Umbilical cord (tissue), 2 donors: ENCODE measurements around the gene CFC1. TPM values are rescaled to one million over a fixed set of nuclear protein-coding genes. Genes with fewer than 3 reads are reported as not detected.
A peak's percentile ranks its signal among the peaks of the same experiment; 100 is the strongest.
"Not testable (repeated sequence)": the region's sequence is repeated elsewhere in the genome, so short reads cannot be mapped to it uniquely, and the experiment has no call there.

Experiments used
- DNase-seq: peaks from one replicate; pipeline ENCODE4 v3.0.0-alpha.2; 2015; ENCODE audit warnings: low spot score
- total RNA-seq: library from RNA; depleted of rRNA; stranded (reverse); fragments of >200 nt; gene quantifications from one replicate; pipeline ENCODE4 v1.2.3, GENCODE V29; 2014; ENCODE audit warnings: low replicate concordance; ENCODE audit not compliant: insufficient read depth

CFC1 gene
- total RNA-seq, 1 donor from 2014 or later = not detected

- DNase-seq = not testable (repeated sequence)
These were observed 15.8 kb downstream of the CFC1 start for GRCh38 chr2:130583582-130583981.

- not testable (repeated sequence) for DNase-seq
These were observed 16.4 kb downstream of the CFC1 start for GRCh38 chr2:130582970-130583369.

GRCh38 chr2:130581491-130581890 lies 17.9 kb downstream of the CFC1 start:
- DNase-seq = peak; percentile 0

- not testable (repeated sequence) for DNase-seq
These were observed 20.3 kb downstream of the CFC1 start for GRCh38 chr2:130579121-130579520.

GRCh38 chr2:130577559-130577958 lies 21.8 kb downstream of the CFC1 start:
- DNase-seq = not testable (repeated sequence)

- DNase-seq = not testable (repeated sequence)
These were observed 23.1 kb downstream of the CFC1 start for GRCh38 chr2:130576209-130576784.

- not testable (repeated sequence) for DNase-seq
These were observed 25.1 kb downstream of the CFC1 start for GRCh38 chr2:130574230-130574629.

GRCh38 chr2:130571929-130572328 lies 27.4 kb downstream of the CFC1 start:
- DNase-seq = not testable (repeated sequence)

- not testable (repeated sequence) for DNase-seq
These were observed 33.2 kb downstream of the CFC1 start for GRCh38 chr2:130566165-130566564.

GRCh38 chr2:130556441-130556840 lies 42.9 kb downstream of the CFC1 start:
- not testable (repeated sequence) for DNase-seq

GRCh38 chr2:130554178-130554577 lies 45.2 kb downstream of the CFC1 start:
- DNase-seq = not testable (repeated sequence)

- not testable (repeated sequence) for DNase-seq
These were observed 49.9 kb downstream of the CFC1 start for GRCh38 chr2:130549475-130549874.

- DNase-seq = not testable (repeated sequence)
These were observed 51.0 kb downstream of the CFC1 start for GRCh38 chr2:130548418-130548817.

GRCh38 chr2:130544978-130545377 lies 54.4 kb downstream of the CFC1 start:
- not testable (repeated sequence) for DNase-seq

- DNase-seq = not testable (repeated sequence)
These were observed 55.4 kb downstream of the CFC1 start for GRCh38 chr2:130543785-130544528.

GRCh38 chr2:130542789-130543188 lies 56.6 kb downstream of the CFC1 start:
- not testable (repeated sequence) for DNase-seq

Other genes starting within 250 kb of the CFC1 start
- gene PTPN18, start 243.5 kb downstream of the CFC1 start, total RNA-seq = 22.9 TPM
- gene POTEI, start 90.2 kb downstream of the CFC1 start, total RNA-seq = 0.96 TPM
- gene CFC1B, start 78.4 kb downstream of the CFC1 start, total RNA-seq = not detected
- gene POTEJ, start 11.9 kb upstream of the CFC1 start, total RNA-seq = 0.24 TPM
- gene GPR148, start 129.5 kb upstream of the CFC1 start, total RNA-seq = 0.48 TPM
- 1.2 TPM for gene AMER3, start 156.0 kb upstream of the CFC1 start, total RNA-seq
- 8.9 TPM for gene ARHGEF4, start 237.3 kb upstream of the CFC1 start, total RNA-seq